SHP77 (cell line): ENCODE measurements around the gene KCNT1.

Experiments
- DNase-seq, 2 experiments: peaks; one replicate each; lab custom pipeline; 2025; lab: John Stamatoyannopoulos, UW

The KCNT1 gene

GRCh38 chr9:135785013-135785575 lies 83.1 kb downstream of the KCNT1 start:
- DNase-seq, result no peak

GRCh38 chr9:135786146-135786690 lies 84.2 kb downstream of the KCNT1 start:
- no peak for DNase-seq

- DNase-seq, result no peak
Observed at GRCh38 chr9:135787317-135787716, 85.3 kb downstream of the KCNT1 start.

- no peak for DNase-seq
Observed at GRCh38 chr9:135787776-135788575, 86.0 kb downstream of the KCNT1 start.

GRCh38 chr9:135788576-135789300 lies 86.8 kb downstream of the KCNT1 start:
- DNase-seq, result no peak

- DNase-seq, result no peak
Observed at GRCh38 chr9:135789838-135790291, 87.9 kb downstream of the KCNT1 start.

GRCh38 chr9:135790356-135790755 lies 88.4 kb downstream of the KCNT1 start:
- no peak for DNase-seq

- no peak for DNase-seq
Observed at GRCh38 chr9:135790850-135791249, 88.9 kb downstream of the KCNT1 start.

- no peak for DNase-seq
Observed at GRCh38 chr9:135791431-135792267, 89.7 kb downstream of the KCNT1 start.

GRCh38 chr9:135792268-135793128 lies 90.5 kb downstream of the KCNT1 start:
- no peak for DNase-seq

GRCh38 chr9:135793221-135794056 lies 91.5 kb downstream of the KCNT1 start:
- DNase-seq, result no peak

GRCh38 chr9:135794057-135794335 lies 92.0 kb downstream of the KCNT1 start:
- DNase-seq, result no peak

- DNase-seq, result no peak
Observed at GRCh38 chr9:135794361-135794885, 92.4 kb downstream of the KCNT1 start.

GRCh38 chr9:135795391-135795790 lies 93.4 kb downstream of the KCNT1 start:
- DNase-seq, result no peak

GRCh38 chr9:135796784-135797485 lies 95.0 kb downstream of the KCNT1 start:
- no peak for DNase-seq

GRCh38 chr9:135797507-135798262 lies 95.7 kb downstream of the KCNT1 start:
- peak; percentile 47 to 49 for DNase-seq

- no peak for DNase-seq
Observed at GRCh38 chr9:135798263-135798585, 96.2 kb downstream of the KCNT1 start.

- DNase-seq, result no peak
Observed at GRCh38 chr9:135799261-135799660, 97.3 kb downstream of the KCNT1 start.

GRCh38 chr9:135801070-135801469 lies 99.1 kb downstream of the KCNT1 start:
- DNase-seq, result no peak
